ENCODE data around the gene DSCAML1. TPM values are rescaled to one million over a fixed set of nuclear protein-coding genes. Genes with fewer than 3 reads are reported as not detected.

The DSCAML1 gene
- total RNA-seq, 2 experiments from 2014 or later = not detected

DNA sequence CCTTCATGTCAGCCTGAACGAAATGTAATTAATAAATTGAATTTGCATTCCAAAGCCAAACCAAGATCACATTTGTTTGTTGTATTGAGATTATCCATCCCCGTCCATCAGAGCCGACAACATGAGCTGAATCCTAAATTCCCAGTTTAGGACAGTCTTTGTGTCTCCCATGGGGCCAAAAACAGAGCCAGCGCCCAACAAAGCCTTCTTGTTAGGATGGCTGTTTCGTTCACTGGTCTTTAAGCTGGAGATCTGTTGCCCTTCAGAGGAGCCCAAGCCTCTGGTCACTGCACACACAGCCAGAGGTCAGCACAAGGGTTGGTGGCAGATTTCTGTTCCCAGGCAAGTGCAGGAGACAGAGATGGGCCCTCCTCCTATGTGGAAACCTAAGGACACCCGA, 25.8 kb downstream of the DSCAML1 start:
- H3K9me3 ChIP-seq (ENCODE audit: low read length) = no peaks in the 10 kb centered on the region
- no peak for DNase-seq (ENCODE audit: low spot score)
- no peak overlapping the region for H3K4me2 ChIP-seq (ENCODE audit: low read length)
- ChIA-PET POLR2A (no interaction called here), CTCF (ENCODE audit: unreplicated experiment) (no interaction called here)
- no peaks in the 10 kb centered on the region for H4K20me1 ChIP-seq (ENCODE audit: insufficient read depth, low read length)
- H3K9me2 ChIP-seq (ENCODE audit: insufficient read depth, low read length) = no peaks in the 10 kb centered on the region
- no peak overlapping the region for H2AFZ ChIP-seq (ENCODE audit: low read length)
- H3K4me1 ChIP-seq (ENCODE audit: insufficient read depth, low read length, poor library complexity, severe bottlenecking) = no peaks in the 10 kb centered on the region
- H3K27ac ChIP-seq (ENCODE audit: low read depth, low read length, poor library complexity, severe bottlenecking) = no peak overlapping the region
- H3K36me3 ChIP-seq (ENCODE audit: insufficient read depth, low read length) = no peaks in the 10 kb centered on the region
- no peaks in the 10 kb centered on the region for H3K79me2 ChIP-seq (ENCODE audit: insufficient read depth, low read depth, low read length)
- TF ChIP-seq, protein P1, sequence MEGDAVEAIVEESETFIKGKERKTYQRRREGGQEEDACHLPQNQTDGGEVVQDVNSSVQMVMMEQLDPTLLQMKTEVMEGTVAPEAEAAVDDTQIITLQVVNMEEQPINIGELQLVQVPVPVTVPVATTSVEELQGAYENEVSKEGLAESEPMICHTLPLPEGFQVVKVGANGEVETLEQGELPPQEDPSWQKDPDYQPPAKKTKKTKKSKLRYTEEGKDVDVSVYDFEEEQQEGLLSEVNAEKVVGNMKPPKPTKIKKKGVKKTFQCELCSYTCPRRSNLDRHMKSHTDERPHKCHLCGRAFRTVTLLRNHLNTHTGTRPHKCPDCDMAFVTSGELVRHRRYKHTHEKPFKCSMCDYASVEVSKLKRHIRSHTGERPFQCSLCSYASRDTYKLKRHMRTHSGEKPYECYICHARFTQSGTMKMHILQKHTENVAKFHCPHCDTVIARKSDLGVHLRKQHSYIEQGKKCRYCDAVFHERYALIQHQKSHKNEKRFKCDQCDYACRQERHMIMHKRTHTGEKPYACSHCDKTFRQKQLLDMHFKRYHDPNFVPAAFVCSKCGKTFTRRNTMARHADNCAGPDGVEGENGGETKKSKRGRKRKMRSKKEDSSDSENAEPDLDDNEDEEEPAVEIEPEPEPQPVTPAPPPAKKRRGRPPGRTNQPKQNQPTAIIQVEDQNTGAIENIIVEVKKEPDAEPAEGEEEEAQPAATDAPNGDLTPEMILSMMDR (conservative IDR thresholded peaks at IDR 0.05; ENCODE audit: low read length) = no peak
- TF ChIP-seq EZH2phosphoT487 (IDR thresholded peaks at IDR 0.05; ENCODE audit: borderline replicate concordance, low read depth, low read length) = no peak
- no peak overlapping the region for H3K4me3 ChIP-seq (ENCODE audit: low read depth, low read length, poor library complexity, severe bottlenecking)
- intact Hi-C loops (cut with micrococcal nuclease; ENCODE audit: unreplicated experiment) = no loop called here
- no TSS peak for BruUV-seq (replicated peaks)

DNA sequence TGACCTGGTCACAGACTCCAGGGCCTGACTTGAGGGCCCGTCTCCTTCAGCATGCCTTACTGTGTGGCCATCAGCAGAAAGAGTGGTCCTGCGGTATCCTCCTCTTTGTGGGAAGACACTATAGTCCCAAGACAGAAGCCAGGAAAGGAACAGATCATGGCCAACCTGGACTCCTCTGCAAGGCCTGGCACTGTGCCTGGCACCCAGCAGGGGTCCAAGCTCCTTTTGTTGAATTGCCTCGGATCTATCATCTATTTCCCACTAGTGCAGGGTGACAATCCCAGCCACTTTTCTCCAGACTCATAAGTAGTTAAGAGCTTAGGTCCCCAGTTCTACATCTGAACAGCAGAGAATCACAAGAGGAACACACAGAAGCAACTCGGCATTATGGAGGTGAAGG, 27.0 kb downstream of the DSCAML1 start:
- DNase-seq (ENCODE audit: low spot score) = no peak
- H3K27ac ChIP-seq (ENCODE audit: low read depth, low read length, poor library complexity, severe bottlenecking) = no peak overlapping the region
- no peaks in the 10 kb centered on the region for H3K79me2 ChIP-seq (ENCODE audit: insufficient read depth, low read depth, low read length)
- no peaks in the 10 kb centered on the region for H3K9me2 ChIP-seq (ENCODE audit: insufficient read depth, low read length)
- ChIA-PET CTCF (ENCODE audit: unreplicated experiment) (no interaction called here), POLR2A (no interaction called here)
- H4K20me1 ChIP-seq (ENCODE audit: insufficient read depth, low read length) = no peaks in the 10 kb centered on the region
- H3K4me3 ChIP-seq (ENCODE audit: low read depth, low read length, poor library complexity, severe bottlenecking) = no peak overlapping the region
- no peaks in the 10 kb centered on the region for H3K4me1 ChIP-seq (ENCODE audit: insufficient read depth, low read length, poor library complexity, severe bottlenecking)
- H3K36me3 ChIP-seq (ENCODE audit: insufficient read depth, low read length) = no peaks in the 10 kb centered on the region
- TF ChIP-seq, protein P1 (conservative IDR thresholded peaks at IDR 0.05; ENCODE audit: low read length) = no peak
- no peak for TF ChIP-seq EZH2phosphoT487 (IDR thresholded peaks at IDR 0.05; ENCODE audit: borderline replicate concordance, low read depth, low read length)
- H3K4me2 ChIP-seq (ENCODE audit: low read length) = no peak overlapping the region
- no peaks in the 10 kb centered on the region for H3K9me3 ChIP-seq (ENCODE audit: low read length)
- no TSS peak for BruUV-seq (replicated peaks)
- H2AFZ ChIP-seq (ENCODE audit: low read length) = no peak overlapping the region
- intact Hi-C loops (cut with micrococcal nuclease; ENCODE audit: unreplicated experiment) = no loop called here

DNA sequence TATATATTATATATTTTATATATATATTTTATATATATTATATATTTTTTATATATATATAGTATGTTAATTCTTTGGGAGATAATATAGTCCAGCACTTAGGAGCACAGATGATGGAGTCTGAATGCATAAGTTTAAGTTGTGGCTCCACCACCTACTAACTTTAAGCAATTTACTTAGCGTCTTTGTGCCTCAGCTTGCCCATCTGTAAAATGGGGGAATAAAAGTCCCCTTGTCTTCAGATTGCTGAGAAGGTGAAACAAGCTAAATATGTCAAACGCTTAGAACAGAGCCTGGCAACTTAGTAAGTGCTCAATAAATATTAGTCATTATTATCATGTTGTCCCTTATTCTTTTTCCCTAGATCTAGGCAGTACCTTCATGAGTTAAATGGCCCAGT, 27.5 kb downstream of the DSCAML1 start:
- H3K9me3 ChIP-seq (ENCODE audit: low read length) = no peaks in the 10 kb centered on the region
- no peak overlapping the region for H3K4me3 ChIP-seq (ENCODE audit: low read depth, low read length, poor library complexity, severe bottlenecking)
- ChIA-PET CTCF (ENCODE audit: unreplicated experiment) (no interaction called here), POLR2A (no interaction called here)
- intact Hi-C loops (cut with micrococcal nuclease; ENCODE audit: unreplicated experiment) = no loop called here
- H3K36me3 ChIP-seq (ENCODE audit: insufficient read depth, low read length) = no peaks in the 10 kb centered on the region
- H4K20me1 ChIP-seq (ENCODE audit: insufficient read depth, low read length) = no peaks in the 10 kb centered on the region
- no peak overlapping the region for H2AFZ ChIP-seq (ENCODE audit: low read length)
- no peak overlapping the region for H3K27ac ChIP-seq (ENCODE audit: low read depth, low read length, poor library complexity, severe bottlenecking)
- BruUV-seq (replicated peaks) = no TSS peak
- TF ChIP-seq, protein P1 (conservative IDR thresholded peaks at IDR 0.05; ENCODE audit: low read length) = no peak
- TF ChIP-seq EZH2phosphoT487 (IDR thresholded peaks at IDR 0.05; ENCODE audit: borderline replicate concordance, low read depth, low read length) = no peak
- no peaks in the 10 kb centered on the region for H3K4me1 ChIP-seq (ENCODE audit: insufficient read depth, low read length, poor library complexity, severe bottlenecking)
- no peak overlapping the region for H3K4me2 ChIP-seq (ENCODE audit: low read length)
- DNase-seq (ENCODE audit: low spot score) = no peak
- H3K79me2 ChIP-seq (ENCODE audit: insufficient read depth, low read depth, low read length) = no peaks in the 10 kb centered on the region
- no peaks in the 10 kb centered on the region for H3K9me2 ChIP-seq (ENCODE audit: insufficient read depth, low read length)

Data from OCI-LY7 (cell line).